ENCODE data around the gene KCNMB3. TPM values are rescaled to one million over a fixed set of nuclear protein-coding genes. Genes with fewer than 3 reads are reported as not detected.

The KCNMB3 gene, protein sequence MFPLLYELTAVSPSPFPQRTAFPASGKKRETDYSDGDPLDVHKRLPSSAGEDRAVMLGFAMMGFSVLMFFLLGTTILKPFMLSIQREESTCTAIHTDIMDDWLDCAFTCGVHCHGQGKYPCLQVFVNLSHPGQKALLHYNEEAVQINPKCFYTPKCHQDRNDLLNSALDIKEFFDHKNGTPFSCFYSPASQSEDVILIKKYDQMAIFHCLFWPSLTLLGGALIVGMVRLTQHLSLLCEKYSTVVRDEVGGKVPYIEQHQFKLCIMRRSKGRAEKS
- 1.0 TPM for polyA plus RNA-seq (2013, experiment 1 of 2)
- 1.2 TPM for polyA plus RNA-seq (2013, experiment 2 of 2)

DNA sequence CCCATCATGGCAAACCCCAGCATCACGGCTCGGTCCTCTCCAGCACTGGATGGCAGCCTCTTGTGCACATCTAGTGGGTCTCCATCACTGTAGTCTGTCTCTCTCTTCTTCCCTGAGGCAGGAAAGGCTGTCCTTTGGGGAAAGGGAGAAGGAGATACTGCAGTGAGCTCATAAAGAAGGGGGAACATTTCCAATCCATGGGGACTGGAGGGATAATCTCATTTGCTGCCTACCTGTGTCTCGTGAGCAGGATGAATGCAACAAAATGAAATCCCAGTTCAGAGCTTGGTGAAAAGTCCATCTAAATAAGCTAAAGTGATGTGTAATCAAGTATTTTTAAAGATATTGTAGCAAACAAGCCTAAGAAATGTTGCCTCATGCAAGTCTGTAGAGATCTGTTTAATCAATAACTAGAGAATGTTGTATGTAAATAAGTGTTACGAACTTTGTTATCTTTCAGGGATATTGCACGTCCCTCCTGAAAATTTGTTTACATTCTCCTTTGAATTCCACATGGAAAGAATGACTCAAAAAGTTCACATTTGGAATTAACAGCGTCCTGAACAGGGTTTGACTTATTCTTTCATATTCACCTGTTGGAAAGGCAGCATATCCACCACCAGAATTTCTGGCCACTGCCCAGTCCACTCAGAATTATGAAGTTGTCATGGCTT lies at the start of gene KCNMB3:
Gene KCNMB3, minus strand, starts transcription at position 312 of the 674 bp plus-strand sequence. Its CDS starts 124 bp downstream, at position 188.
- Histone ChIP-seq H3K4me3 (ENCODE audit: extremely low read depth, insufficient read depth, low read length, poor library complexity, severe bottlenecking) (no peak within 1 kb of the TSS), H3K4me1 (ENCODE audit: control insufficient read depth, insufficient read depth, low read length, poor library complexity, severe bottlenecking) (no peaks in the 10 kb centered on the region), H3K9me3 (ENCODE audit: control insufficient read depth, low read length) (no peaks in the 10 kb centered on the region), H3K36me3 (ENCODE audit: control insufficient read depth, insufficient read depth, low read length) (no peaks in the 10 kb centered on the region), H3K27ac (ENCODE audit: low read depth, low read length, severe bottlenecking) (no peak within 1 kb of the TSS)
- 85 to 93% methylated on average over 4 to 6 of the region's 6 CpGs for WGBS, 2 experiments (ENCODE audit: insufficient coverage in 2 of 2)

DNA sequence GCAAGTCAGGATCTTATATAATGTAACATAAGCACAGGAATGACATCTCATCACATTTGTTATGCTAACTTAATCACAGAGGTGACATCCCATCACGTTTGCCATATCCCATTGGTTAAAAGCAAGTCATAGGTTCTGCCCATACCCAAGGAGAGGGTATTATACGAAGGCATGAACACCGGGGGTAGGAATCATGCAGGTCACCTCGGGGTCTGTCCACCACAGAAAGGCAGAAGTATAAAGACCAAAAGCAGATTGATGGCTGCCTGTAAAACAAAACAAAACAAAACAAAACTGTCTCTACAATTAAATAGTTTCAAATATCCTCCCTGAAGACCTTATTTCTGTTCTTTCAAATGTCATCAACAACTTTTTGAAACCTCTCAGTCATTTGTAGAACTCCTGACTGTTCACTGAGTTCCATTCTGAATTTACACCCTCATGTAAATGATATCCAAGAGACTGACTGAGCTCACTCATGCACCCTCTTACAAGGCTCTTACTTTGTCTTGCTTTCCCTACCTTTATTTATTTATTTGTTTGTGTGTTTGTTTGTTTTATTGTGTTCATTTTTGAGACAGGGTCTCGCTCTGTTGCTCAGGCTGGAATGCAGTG lies 49.2 kb upstream of the KCNMB3 start:
- Histone ChIP-seq H3K27ac (ENCODE audit: low read depth, low read length, severe bottlenecking) (no peak overlapping the region), H3K9me3 (ENCODE audit: control insufficient read depth, low read length) (no peaks in the 10 kb centered on the region), H3K4me3 (ENCODE audit: extremely low read depth, insufficient read depth, low read length, poor library complexity, severe bottlenecking) (no peak overlapping the region), H3K4me1 (ENCODE audit: control insufficient read depth, insufficient read depth, low read length, poor library complexity, severe bottlenecking) (no peaks in the 10 kb centered on the region), H3K36me3 (ENCODE audit: control insufficient read depth, insufficient read depth, low read length) (no peaks in the 10 kb centered on the region)
- 85 to 94% methylated on average over 2 to 4 of the region's 5 CpGs for WGBS, 2 experiments (ENCODE audit: insufficient coverage in 2 of 2)

DNA sequence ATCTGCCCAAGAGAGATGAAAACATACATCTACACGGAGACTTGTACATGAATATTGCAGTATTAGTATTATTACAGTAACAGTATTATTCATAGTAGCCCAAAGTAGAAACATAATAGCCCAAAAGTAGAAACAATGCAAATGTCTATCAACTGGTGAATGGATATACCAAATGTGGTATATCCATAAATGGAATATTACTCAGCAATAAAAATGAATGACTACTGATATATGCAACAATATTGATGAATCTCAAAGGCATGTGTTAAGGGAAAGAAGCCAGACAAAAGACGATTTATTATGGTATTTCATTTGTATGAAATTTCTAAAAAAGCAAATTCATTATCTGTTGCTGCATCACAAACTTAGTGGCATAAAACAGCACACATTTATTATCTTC lies 48.4 kb upstream of the KCNMB3 start:
- no peak overlapping the region for H3K27ac ChIP-seq (ENCODE audit: low read depth, low read length, severe bottlenecking)
- no peaks in the 10 kb centered on the region for H3K36me3 ChIP-seq (ENCODE audit: control insufficient read depth, insufficient read depth, low read length)
- no peaks in the 10 kb centered on the region for H3K9me3 ChIP-seq (ENCODE audit: control insufficient read depth, low read length)
- no CpG with 5 or more reads among the region's 2 CpGs for WGBS, 2 experiments (ENCODE audit: insufficient coverage in 2 of 2)
- H3K4me1 ChIP-seq (ENCODE audit: control insufficient read depth, insufficient read depth, low read length, poor library complexity, severe bottlenecking), result no peaks in the 10 kb centered on the region
- H3K4me3 ChIP-seq (ENCODE audit: extremely low read depth, insufficient read depth, low read length, poor library complexity, severe bottlenecking), result no peak overlapping the region

DNA sequence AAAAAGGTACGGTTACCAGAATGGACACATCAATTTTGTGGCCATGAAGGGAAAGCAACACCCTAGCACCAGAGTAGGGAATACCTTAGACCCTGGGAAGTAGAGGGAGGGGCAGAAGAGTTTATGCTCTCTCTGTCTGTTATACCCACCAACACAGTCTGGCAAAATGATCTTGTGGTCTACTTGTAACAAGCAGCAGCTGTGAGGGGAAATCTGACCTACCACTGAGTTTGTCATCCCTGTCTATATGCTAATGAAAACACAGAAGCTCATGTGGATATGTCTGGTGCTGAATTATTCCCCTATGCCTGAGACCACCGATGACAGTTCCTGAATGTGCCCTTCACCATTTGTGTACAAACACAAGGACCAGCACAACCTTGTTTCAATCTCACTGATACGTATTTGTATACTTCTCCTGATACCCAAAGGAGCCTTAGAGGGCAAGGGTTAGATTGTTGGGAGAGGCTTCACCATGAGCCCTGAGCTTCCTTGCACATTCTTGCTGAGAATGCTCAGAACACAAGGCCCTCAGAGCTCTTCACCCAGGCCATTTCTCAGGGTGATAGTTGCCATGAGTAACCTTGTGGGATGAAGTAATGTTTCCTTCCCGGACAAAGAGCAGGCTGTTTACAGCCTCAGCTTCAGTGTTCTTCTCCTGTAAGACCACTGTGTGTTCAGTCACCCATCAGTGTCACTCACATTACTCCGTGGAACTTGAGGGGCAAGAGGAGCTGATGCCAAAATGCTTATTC lies 47.2 kb upstream of the KCNMB3 start:
- no peak overlapping the region for H3K4me3 ChIP-seq (ENCODE audit: extremely low read depth, insufficient read depth, low read length, poor library complexity, severe bottlenecking)
- peak overlapping the region; percentile 79 for H3K27ac ChIP-seq (ENCODE audit: low read depth, low read length, severe bottlenecking)
- no peaks in the 10 kb centered on the region for H3K9me3 ChIP-seq (ENCODE audit: control insufficient read depth, low read length)
- H3K36me3 ChIP-seq (ENCODE audit: control insufficient read depth, insufficient read depth, low read length), result no peaks in the 10 kb centered on the region
- no peaks in the 10 kb centered on the region for H3K4me1 ChIP-seq (ENCODE audit: control insufficient read depth, insufficient read depth, low read length, poor library complexity, severe bottlenecking)
- 74 to 92% methylated on average over 3 to 5 of the region's 5 CpGs for WGBS, 2 experiments (ENCODE audit: insufficient coverage in 2 of 2)

DNA sequence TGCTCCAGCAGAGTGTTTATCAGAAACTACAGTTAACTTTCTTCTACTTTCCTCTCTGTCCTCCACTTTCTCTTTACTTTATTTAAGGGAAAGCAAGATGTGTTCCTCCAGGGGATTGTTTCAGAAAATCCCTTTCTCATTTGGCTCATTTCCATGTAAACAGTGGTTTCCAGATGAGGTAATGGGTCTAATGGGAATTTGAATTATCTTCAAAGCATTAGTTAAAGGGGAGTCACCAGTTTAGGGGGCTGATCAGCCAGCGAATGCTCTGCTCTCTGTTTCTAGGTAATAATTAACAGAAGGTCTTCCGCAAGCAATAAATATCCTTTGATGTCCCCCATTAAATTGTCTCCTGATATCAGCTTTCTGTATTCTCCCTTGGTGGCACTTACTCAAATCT lies 41.5 kb upstream of the KCNMB3 start:
- WGBS, 2 experiments (ENCODE audit: insufficient coverage in 2 of 2), result 90 to 100% methylated on average over 1 to 2 of the region's 2 CpGs
- Histone ChIP-seq H3K9me3 (ENCODE audit: control insufficient read depth, low read length) (no peaks in the 10 kb centered on the region), H3K27ac (ENCODE audit: low read depth, low read length, severe bottlenecking) (no peak overlapping the region), H3K4me3 (ENCODE audit: extremely low read depth, insufficient read depth, low read length, poor library complexity, severe bottlenecking) (no peak overlapping the region), H3K36me3 (ENCODE audit: control insufficient read depth, insufficient read depth, low read length) (no peaks in the 10 kb centered on the region), H3K4me1 (ENCODE audit: control insufficient read depth, insufficient read depth, low read length, poor library complexity, severe bottlenecking) (no peaks in the 10 kb centered on the region)

DNA sequence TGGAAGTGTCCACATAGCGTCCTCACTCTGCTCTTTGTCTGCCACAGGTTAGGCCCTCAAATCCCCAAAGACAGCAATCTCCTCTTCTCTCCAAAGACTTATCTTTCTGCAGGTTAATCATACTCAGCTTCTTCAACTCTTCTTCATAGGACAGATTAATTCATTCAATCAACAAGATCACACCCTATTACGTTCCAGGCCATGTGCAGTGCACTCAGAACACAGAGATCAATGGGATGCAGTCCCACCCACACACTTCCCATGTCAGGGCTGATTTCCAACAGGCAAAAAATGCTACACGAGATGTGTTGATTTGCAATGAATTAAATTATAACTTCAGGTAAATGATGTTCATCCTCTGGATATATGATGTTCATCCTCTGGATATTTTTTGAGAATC lies 38.4 kb upstream of the KCNMB3 start:
- no peaks in the 10 kb centered on the region for H3K9me3 ChIP-seq (ENCODE audit: control insufficient read depth, low read length)
- H3K36me3 ChIP-seq (ENCODE audit: control insufficient read depth, insufficient read depth, low read length), result no peaks in the 10 kb centered on the region
- H3K27ac ChIP-seq (ENCODE audit: low read depth, low read length, severe bottlenecking), result no peak overlapping the region
- WGBS, 2 experiments (ENCODE audit: insufficient coverage in 2 of 2), result 94% methylated on average over 2 of the region's 3 CpGs; no CpG with 5 or more reads in 1 of the 2 experiments
- no peaks in the 10 kb centered on the region for H3K4me1 ChIP-seq (ENCODE audit: control insufficient read depth, insufficient read depth, low read length, poor library complexity, severe bottlenecking)
- H3K4me3 ChIP-seq (ENCODE audit: extremely low read depth, insufficient read depth, low read length, poor library complexity, severe bottlenecking), result no peak overlapping the region

DNA sequence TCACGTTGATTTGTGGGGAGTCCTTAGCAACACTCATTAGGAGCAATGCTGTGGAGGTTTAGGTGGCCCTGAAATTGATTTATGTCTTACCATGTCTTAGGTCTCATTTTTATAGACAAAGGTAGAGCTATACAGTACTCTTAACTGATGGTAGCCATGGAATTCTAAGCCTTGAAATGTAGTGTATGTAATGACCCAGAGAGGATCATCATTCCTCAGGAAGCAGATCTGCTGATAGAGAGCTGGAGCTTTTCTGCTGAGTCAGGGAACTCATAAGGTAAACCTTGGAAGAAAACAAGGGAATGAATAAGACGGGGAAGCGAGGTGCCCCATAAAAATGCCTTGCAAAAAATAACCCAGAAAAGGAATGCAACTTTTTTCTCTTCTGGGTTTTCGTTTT lies 37.9 kb upstream of the KCNMB3 start:
- no peaks in the 10 kb centered on the region for H3K4me1 ChIP-seq (ENCODE audit: control insufficient read depth, insufficient read depth, low read length, poor library complexity, severe bottlenecking)
- H3K36me3 ChIP-seq (ENCODE audit: control insufficient read depth, insufficient read depth, low read length), result no peaks in the 10 kb centered on the region
- H3K27ac ChIP-seq (ENCODE audit: low read depth, low read length, severe bottlenecking), result no peak overlapping the region
- no peak overlapping the region for H3K4me3 ChIP-seq (ENCODE audit: extremely low read depth, insufficient read depth, low read length, poor library complexity, severe bottlenecking)
- WGBS, 2 experiments (ENCODE audit: insufficient coverage in 2 of 2), result 70 to 96% methylated on average over 2 to 3 of the region's 4 CpGs
- H3K9me3 ChIP-seq (ENCODE audit: control insufficient read depth, low read length), result no peaks in the 10 kb centered on the region

DNA sequence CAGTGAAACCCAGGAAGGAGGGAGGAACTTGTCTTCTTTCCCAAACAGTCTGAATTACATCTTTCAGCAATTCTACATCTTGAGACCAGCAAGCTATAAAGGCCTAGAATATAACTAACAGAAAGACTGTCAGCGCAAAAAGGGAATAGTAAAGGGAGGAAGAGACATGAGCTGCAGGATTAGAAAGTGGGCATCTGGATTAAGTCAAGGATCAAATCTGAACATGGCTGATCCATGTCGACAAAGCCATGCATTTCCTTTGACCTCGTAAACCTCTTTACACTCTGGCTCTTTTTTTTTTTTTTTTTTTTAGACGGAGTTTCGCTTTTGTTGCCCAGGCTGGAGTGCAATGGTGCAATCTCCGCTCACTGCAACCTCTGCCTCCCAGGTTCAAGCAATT lies 35.4 kb upstream of the KCNMB3 start:
- WGBS, 2 experiments (ENCODE audit: insufficient coverage in 2 of 2), result 94 to 100% methylated on average over 1 to 4 of the region's 6 CpGs
- H3K27ac ChIP-seq (ENCODE audit: low read depth, low read length, severe bottlenecking), result no peak overlapping the region
- no peaks in the 10 kb centered on the region for H3K4me1 ChIP-seq (ENCODE audit: control insufficient read depth, insufficient read depth, low read length, poor library complexity, severe bottlenecking)
- H3K4me3 ChIP-seq (ENCODE audit: extremely low read depth, insufficient read depth, low read length, poor library complexity, severe bottlenecking), result no peak overlapping the region
- no peaks in the 10 kb centered on the region for H3K9me3 ChIP-seq (ENCODE audit: control insufficient read depth, low read length)
- H3K36me3 ChIP-seq (ENCODE audit: control insufficient read depth, insufficient read depth, low read length), result no peaks in the 10 kb centered on the region

DNA sequence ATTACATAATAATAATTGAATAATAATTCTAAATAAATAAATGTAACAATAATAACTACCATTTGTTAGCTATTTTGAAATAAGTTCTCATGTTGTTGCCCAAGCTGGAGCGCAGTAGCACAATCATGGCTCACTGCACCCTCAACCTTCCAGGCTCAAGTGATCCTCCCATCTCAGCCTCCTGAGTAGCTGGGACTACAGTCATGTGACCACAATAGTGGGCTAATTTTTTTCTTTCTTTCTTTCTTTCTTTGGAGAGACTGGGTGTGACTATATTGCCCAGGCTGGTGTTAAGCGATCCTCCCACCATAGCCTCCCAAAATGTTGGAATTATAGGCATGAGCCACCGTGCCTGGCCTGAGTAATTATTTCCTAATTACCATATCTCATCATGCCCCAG lies 30.9 kb upstream of the KCNMB3 start:
- H3K4me1 ChIP-seq (ENCODE audit: control insufficient read depth, insufficient read depth, low read length, poor library complexity, severe bottlenecking), result no peaks in the 10 kb centered on the region
- H3K4me3 ChIP-seq (ENCODE audit: extremely low read depth, insufficient read depth, low read length, poor library complexity, severe bottlenecking), result no peak overlapping the region
- H3K36me3 ChIP-seq (ENCODE audit: control insufficient read depth, insufficient read depth, low read length), result no peaks in the 10 kb centered on the region
- no peaks in the 10 kb centered on the region for H3K9me3 ChIP-seq (ENCODE audit: control insufficient read depth, low read length)
- no peak overlapping the region for H3K27ac ChIP-seq (ENCODE audit: low read depth, low read length, severe bottlenecking)
- WGBS, 2 experiments (ENCODE audit: insufficient coverage in 2 of 2), result 100% methylated on average over 1 of the region's 3 CpGs; no CpG with 5 or more reads in 1 of the 2 experiments

DNA sequence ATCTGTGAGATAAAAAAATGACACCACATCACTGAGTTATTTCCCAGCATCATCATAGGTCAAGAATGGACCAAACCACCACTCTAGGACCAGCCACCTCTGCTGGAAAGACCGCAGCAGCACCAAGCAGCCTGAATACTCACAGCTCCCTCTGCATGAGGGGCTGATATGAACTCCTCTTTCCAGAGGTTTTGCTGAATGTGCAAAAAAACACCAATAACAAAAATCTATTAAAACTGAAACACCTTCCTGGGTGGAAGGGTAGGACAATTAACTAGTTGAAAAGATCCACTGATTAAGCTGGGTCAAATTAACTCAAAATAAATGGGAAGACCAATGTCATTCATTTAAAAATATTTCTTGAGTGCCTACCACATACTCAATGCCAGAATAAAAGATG lies 28.9 kb upstream of the KCNMB3 start:
- Histone ChIP-seq H3K36me3 (ENCODE audit: control insufficient read depth, insufficient read depth, low read length) (no peaks in the 10 kb centered on the region), H3K9me3 (ENCODE audit: control insufficient read depth, low read length) (no peaks in the 10 kb centered on the region), H3K4me1 (ENCODE audit: control insufficient read depth, insufficient read depth, low read length, poor library complexity, severe bottlenecking) (no peaks in the 10 kb centered on the region), H3K4me3 (ENCODE audit: extremely low read depth, insufficient read depth, low read length, poor library complexity, severe bottlenecking) (no peak overlapping the region), H3K27ac (ENCODE audit: low read depth, low read length, severe bottlenecking) (no peak overlapping the region)
- no CpG with 5 or more reads among the region's 1 CpG for WGBS, 2 experiments (ENCODE audit: insufficient coverage in 2 of 2)

Measured in mesodermal cell (in vitro differentiated cells).